GM15510 (cell line): Measurements from ENCODE around the gene ARAP1.

Experiments used
- POLR2A ChIP-seq: IDR thresholded peaks from 3 replicates; pipeline ENCODE4 v1.6.1; 2011; ENCODE audit warnings: borderline replicate concordance; ENCODE audit not compliant: insufficient read length; ENCODE audit errors: extremely low read depth

The ARAP1 gene

DNA sequence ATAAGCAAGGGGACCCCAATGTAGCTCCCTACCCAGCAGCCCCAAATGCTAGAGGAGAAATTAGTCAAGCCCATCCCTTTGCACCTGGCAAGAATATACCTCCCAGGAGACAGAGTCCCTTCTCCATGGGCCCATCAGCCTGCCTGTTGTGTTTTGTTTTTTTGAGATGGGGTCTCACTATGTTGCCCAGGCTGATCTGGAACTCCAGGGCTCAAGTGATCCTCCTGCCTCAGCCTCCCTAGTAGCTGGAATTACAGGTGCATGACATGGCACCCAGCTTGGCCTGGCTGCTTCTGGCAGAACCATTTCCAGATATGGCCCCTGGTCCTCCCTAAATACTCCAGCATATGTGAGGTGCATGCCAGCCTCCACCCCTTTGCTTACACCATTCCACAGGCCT is 100.1 kb downstream of the ARAP1 start:
- TF ChIP-seq POLR2A: no peak

DNA sequence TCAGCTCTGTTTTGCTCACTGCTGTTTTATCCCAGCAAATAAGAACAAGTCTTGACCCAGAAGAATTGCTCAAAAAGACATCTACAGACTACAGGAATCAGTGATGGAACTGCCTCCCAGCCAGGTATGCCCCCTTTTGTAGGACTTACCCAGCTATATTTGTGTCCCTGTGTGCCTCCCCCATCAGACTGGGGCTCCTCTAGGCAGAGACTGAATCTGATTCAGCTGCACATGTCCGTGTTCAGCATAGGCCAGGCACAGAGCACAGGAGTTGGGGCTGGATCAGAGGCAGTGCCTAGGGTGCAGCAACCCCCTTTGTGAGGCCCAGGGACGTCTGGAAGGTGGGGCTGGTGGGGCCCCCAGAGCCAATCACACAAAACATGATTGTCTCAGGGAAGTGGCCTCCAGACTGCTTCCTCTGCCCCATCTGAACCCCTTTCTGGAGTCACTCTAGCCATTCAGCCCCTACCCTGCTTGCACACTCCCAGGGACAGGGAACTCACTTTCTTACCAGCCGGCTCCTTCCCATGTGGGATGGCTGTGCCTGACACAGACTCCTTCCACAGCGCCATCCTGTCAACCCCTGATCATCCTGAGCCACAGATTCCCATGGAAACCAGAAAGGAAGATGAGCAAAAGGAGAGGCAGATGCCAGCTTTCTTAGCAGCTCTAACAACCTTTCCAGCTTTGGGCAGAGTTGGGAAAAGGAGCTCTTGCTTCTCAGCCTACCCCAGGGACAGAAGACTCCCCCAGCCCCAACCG is 102.8 kb downstream of the ARAP1 start:
- TF ChIP-seq POLR2A: no peak

DNA sequence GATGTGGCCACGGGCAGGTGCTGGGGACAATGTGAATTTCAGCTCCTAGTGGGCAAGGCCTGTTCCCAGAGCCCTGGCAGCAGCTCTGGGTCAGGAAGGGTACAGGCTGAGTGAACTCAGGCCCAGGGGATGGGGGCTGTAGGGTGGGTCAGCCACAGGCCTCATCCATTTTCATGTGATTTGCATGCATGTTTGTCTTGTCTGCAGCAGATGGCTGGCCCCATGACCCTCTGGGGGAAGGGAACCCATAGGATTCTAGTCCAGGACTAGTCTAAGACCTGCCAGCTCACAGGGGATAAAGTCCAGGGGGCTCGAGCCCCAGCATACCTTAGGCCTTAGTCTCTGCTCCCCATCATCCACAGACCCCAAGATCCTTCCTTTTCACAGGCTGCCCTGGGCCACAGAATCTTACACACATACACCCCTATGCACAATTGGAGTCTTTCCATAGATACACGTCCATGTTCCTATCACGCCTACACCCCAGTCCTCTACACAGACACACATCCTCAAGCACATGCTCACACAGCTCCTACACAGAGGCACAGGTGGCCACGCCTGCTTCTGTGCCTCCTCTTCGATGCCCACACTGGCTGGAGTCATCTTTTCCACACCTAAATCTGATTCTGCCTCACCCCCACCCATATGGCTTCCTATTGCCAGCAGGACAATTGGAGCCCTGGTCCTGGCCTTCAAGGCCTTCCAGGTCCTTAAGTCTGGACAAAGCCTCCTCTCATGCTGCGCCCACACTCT is 103.6 kb downstream of the ARAP1 start:
- no peak for TF ChIP-seq POLR2A

DNA sequence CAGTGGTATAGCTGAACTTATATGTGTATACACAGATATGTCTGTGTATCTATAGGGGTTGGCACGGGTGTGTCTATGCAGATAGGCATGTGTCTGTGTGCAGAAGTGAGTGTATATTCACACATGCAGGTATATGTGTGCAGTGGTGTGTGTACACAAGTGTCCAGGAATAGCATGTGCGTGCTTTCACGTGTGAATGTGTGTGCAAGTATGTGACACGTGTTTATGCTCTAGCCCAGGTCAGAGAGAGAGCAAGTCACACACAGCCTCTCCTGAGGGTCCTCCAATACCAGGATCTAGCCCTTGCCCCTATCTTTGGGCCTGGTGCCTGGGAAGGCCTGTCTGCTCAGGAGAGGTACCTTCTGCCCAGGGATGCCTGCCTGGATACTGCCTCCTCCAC is 104.3 kb downstream of the ARAP1 start:
- TF ChIP-seq POLR2A: no peak

DNA sequence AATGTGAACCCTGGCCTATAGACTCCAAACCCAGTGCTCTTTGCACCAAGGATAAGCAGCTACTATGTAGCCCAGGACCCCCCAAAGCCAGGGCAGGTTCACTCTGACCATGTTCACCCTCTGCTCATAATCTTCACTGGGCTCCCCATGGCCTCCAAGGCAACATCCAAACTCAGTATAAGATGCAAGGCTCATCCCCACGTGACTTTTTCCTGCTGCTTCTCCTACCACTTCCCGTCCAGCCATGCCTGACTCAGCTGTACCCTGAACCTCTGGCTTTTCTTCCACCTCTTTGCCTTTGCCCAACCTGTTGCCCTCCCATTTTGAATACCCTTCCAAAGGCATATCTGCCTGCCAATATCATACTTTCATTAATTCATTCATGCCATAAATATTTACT is 105.7 kb downstream of the ARAP1 start:
- no peak for TF ChIP-seq POLR2A

DNA sequence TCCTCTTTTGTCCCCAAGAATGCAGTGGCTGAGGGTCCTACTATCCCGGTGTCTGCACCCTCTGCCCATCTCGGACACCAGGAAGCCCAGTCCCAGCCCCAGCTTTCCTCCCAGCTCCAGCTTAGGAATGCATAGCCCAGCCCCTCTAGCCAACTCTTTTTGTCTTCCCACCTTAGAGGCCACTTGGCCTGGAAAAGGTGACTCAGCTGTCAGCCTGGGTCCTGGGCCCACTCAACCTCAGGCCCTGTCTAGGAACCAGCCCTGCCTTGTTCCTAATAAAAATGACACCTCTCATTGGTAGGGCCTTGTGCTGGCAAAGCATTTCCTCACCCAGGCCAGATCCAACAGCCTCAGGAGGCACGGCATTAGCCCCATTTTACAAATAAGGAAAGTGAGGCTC is 106.2 kb downstream of the ARAP1 start:
- TF ChIP-seq POLR2A: no peak

DNA sequence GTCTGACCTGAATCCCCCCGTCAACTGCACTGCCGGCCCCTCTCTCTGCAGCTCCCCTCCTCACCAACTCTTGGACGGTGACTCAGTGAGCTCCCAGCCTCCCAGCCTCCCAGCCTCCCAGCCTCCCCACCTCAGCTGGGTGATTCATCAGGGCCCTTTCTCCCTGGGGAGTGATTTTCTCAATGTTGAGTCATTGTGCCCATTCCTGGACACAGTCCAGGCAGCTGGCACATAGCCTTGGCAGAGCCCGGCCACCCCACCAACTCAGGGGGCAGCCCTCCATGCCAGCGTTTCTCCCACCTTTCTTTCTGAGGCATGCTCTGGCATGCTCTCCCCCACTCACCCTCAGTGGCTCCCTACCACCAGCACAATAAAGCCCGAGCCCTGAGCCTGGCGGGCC is 108.7 kb downstream of the ARAP1 start:
- no peak for TF ChIP-seq POLR2A

DNA sequence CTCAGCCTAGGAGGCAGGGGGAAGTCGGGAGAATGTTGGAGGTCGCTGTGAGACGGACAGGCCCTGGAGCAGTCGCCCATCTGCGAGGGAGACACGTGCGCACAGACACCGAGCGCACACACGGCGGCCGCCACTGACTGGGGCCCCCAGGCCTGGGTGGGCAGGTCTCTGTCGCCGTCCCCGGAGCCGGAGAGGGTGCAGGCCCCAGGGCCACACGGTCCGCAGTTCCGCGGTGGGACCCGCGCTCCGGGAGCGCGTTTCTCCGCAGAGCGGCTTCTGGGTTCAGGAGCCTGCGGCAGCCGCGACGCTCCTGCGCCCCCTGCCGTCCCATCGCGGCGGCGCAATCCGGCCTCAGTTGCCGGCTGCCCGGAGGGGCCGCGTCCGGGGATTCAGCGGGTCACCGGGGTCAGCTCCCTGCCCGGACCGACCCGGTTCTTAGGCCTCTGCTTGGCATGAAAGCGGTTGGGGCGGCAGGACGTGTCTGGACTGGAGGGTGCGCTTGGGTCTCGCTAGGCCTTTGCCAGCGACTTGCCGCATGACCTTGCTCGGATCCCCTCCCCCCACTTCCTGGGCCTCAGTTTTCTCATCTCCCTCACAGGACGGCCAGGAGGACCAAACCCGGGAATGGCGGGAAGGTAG is 109.2 kb downstream of the ARAP1 start:
- no peak for TF ChIP-seq POLR2A

DNA sequence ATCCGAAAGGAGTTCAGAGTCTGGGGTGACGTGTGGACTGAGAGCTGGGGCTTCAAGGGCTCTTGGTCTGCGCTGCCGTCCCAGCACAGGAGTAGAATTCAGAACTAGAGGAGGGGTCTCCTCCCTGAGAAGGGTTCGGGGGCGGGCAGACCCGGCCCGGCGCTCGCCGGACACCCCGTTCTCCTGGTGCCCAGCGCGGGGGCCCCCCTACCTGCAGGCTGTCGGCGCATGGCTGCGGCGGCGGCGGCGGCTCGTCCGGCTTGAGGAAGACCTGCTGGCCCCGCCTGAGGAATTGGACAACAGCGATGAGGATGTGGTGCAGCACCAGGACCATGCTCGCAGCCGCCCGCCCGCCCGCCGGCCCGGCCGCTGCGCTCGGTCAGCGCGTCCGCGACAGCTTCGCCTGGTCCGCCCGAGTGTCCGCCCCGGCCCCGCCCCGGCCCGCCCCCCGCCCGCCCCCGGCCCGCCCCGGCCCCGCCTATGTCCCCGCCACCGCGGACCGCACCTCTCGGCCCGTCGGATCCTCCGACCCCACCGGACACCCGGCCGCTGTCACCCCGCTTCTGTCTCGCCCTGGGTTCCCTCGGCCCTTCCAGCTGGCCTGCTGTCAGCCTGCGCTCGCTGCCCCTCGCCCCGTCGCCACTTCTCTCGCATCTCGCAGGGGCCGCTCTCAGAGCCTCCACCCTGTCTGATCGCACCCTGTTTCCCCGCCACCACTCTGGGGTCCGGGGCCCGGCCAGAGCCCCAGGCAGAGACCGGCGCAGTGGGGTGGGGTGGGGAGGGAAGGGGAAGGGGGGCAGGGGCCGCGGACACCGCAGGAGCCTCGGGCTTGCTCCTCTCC is 109.9 kb downstream of the ARAP1 start:
- TF ChIP-seq POLR2A: no peak

DNA sequence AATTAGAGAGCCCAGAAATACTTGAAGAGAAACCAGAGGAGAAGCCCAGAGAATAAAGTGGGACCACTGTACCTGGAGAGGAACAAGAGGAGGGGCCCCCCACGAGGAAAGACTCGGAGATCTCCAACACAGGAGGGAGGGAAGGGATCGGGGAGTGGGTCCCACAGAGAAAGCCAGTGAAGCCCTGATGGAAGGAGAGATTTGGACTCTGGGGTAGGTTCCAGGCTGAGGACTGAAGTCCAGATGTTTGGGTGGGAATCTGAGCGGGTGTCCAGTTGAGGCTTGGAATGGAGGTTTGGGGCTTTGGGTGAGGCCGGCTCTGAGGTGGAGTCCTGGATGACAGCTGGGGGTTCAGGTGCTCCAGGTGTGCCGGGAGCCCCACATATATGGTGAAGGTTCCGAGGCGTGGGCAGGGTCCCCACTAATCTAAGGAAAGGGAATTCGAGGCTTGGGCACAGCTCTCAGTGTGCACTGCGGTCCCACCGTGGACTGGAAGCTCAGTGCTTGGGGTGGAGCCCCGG is 110.6 kb downstream of the ARAP1 start:
- TF ChIP-seq POLR2A: no peak

DNA sequence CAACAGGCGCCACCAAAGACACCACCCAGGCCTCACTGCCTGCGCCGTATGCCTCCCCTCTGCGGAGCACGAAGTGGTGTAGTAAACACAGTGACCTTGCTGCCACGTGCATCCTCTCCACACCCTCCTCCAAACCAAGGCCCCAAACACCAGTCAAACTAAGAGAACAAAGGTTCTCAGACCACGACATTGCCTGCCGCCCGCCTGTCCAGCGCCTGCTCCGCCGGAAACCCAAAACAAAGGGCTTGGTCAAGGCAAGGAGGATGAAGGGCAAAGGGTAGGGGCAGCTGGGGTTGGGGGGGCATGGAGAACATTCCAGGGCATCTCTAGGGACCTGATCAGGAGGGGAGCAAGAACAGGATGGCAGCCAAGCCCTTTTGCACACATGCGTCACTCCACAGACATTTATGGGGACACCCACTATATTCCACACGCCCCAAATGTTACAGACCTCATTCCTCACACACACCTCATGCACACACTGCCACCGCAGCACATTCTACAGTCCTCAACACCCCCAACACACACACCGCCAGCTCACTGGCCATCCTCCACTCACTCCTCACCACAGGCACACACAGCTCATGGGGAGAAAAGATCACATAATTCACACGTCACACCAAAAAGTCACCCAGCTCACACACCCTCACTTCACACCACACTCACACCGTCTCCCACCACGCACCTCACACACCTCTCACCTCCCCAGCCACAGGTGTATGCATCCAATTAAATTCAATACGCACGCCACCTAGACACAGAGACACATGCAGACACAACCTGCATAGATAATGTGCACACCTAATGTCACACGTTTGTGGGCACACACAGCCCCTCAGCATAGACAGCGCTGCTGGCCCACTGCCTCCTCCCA is 112.5 kb downstream of the ARAP1 start:
- TF ChIP-seq POLR2A: no peak

DNA sequence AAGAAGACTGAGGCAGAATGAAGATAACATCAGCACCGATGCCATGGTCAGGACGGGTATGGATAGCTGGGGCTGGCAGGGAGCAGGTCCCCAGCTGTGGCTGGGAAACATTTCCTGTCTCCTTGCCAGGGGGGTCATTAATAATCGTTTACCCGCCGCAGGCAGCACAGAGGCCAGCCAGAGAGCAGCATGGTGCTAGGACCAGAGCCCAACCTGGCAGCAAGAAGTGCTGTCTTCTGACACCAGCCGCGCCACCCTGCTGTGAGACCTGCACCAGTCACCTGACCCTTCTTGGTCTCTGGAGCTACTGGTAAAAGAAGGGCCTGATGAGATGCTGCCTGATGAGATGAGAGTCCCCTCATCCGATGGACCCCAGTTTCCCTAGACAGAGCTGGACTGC is 114.3 kb downstream of the ARAP1 start:
- TF ChIP-seq POLR2A: no peak

DNA sequence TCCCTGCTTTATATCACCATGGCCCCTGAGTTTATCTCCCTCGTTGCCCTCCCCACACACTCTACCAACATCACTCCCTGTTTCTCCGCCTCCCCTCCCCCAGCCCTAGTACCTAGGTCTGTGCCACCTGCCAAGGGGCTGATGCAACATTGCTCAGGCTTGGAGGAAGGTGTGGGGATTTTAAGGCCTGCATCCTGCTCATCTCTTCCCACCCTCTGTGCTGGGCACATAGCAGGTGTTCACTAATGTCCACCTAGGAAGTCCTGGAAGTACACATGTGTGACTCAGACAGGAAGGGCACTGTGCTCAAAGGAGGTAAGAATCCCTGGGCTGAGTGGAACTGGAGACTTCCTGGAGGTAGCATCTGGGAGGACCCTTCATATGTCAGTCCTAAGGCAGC is 115.0 kb downstream of the ARAP1 start:
- TF ChIP-seq POLR2A: no peak

DNA sequence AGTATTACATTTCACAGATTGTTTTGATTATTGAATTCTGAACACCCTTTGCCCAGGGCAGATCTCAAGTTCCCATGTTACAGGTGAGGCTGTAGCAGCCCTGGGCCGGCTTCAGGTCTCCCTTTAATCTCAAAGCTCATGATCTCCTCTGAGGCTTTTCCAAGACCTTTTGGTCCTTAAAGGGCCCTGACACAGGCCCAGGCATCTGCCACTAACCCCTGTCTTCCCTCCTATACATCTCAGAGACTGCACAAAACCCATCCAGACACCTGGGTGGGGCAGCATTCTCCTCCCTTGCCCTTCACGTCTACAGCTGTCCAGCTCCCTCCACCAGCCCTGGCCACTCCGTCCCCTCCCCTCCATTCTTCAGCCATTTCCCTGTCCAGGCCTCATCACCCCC is 115.8 kb downstream of the ARAP1 start:
- TF ChIP-seq POLR2A: no peak

DNA sequence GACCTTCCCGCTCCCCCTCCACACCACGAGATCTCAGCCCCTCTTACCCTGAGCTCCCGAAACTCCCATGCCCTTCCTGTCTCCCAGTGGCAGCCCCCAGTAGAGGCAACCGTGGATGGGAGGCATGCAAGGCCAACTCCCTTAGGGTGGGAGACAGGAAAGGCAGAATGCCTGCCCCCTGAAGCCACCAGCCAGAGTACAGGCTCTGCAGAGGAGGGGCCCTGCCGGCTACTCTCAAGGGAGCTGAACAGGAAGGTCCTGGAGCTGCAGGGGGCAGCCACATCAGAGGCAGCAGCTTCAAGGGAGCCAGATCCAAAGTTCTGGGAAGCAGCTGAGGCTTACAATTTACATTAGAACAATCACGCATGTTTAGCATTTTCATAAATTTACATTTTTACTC is 116.3 kb downstream of the ARAP1 start:
- no peak for TF ChIP-seq POLR2A
